HEK293 (cell line): ENCODE results near the gene PEX6.

Experiments used
- BCL6B ChIP-seq: fragments of 450-650 bp; formaldehyde crosslinking; IDR thresholded peaks from 2 replicates; pipeline ENCODE4 v1.5.1; 2017; ENCODE audit warnings: missing biosample characterization, missing genetic modification characterization
- GLI4 ChIP-seq: fragments of 450-650 bp; formaldehyde crosslinking; IDR thresholded peaks from 2 replicates; pipeline ENCODE4 v1.5.1; 2016; ENCODE audit warnings: missing biosample characterization, missing genetic modification characterization
- SP3 ChIP-seq: fragments of 450-650 bp; formaldehyde crosslinking; IDR thresholded peaks from 2 replicates; pipeline ENCODE4 v1.5.1; 2016; ENCODE audit warnings: missing biosample characterization, missing genetic modification characterization
- TSHZ1 ChIP-seq: fragments of 450-650 bp; formaldehyde crosslinking; IDR thresholded peaks from 2 replicates; pipeline ENCODE4 v1.5.1; 2016; ENCODE audit warnings: missing biosample characterization, missing genetic modification characterization, borderline replicate concordance
- YY2 ChIP-seq: fragments of 450-650 bp; formaldehyde crosslinking; IDR thresholded peaks from 2 replicates; pipeline ENCODE4 v1.5.1; 2016; ENCODE audit warnings: missing biosample characterization, missing genetic modification characterization
- ZBTB20 ChIP-seq: fragments of 450-650 bp; formaldehyde crosslinking; IDR thresholded peaks from 2 replicates; pipeline ENCODE4 v1.5.1; 2016; ENCODE audit warnings: missing biosample characterization, missing genetic modification characterization
- ZBTB7A ChIP-seq: fragments of 450-650 bp; formaldehyde crosslinking; IDR thresholded peaks from 2 replicates; pipeline ENCODE4 v1.5.1; 2016; ENCODE audit warnings: low read depth, missing biosample characterization, missing genetic modification characterization
- ZNF175 ChIP-seq: fragments of 450-650 bp; formaldehyde crosslinking; IDR thresholded peaks from 2 replicates; pipeline ENCODE4 v1.5.1; 2016; ENCODE audit warnings: missing biosample characterization, missing genetic modification characterization
- ZNF202 ChIP-seq: fragments of 450-650 bp; formaldehyde crosslinking; IDR thresholded peaks from 2 replicates; pipeline ENCODE4 v1.5.1; 2016; ENCODE audit warnings: missing biosample characterization, missing genetic modification characterization, borderline replicate concordance
- ZNF214 ChIP-seq: fragments of 450-650 bp; formaldehyde crosslinking; IDR thresholded peaks from 2 replicates; pipeline ENCODE4 v1.5.1; 2017; ENCODE audit warnings: missing biosample characterization, mild to moderate bottlenecking, missing genetic modification characterization, borderline replicate concordance
- ZNF335 ChIP-seq: fragments of 450-650 bp; formaldehyde crosslinking; conservative IDR thresholded peaks from 2 replicates; pipeline ENCODE4 v1.5.1; 2016; ENCODE audit warnings: missing biosample characterization, missing genetic modification characterization
- ZNF510 ChIP-seq: fragments of 450-650 bp; formaldehyde crosslinking; IDR thresholded peaks from 2 replicates; pipeline ENCODE4 v1.5.1; 2018; ENCODE audit warnings: mild to moderate bottlenecking, missing genetic modification characterization, missing biosample characterization; ENCODE audit not compliant: insufficient replicate concordance
- ZNF580 ChIP-seq: fragments of 450-650 bp; formaldehyde crosslinking; IDR thresholded peaks from 2 replicates; pipeline ENCODE4 v1.5.1; 2016; ENCODE audit warnings: missing biosample characterization, missing genetic modification characterization
- ZNF677 ChIP-seq: fragments of 450-650 bp; IDR thresholded peaks from 2 replicates; pipeline ENCODE4 v1.5.0; 2018; ENCODE audit warnings: missing biosample characterization, mild to moderate bottlenecking, missing genetic modification characterization, moderate library complexity
- ZNF76 ChIP-seq: fragments of 450-650 bp; formaldehyde crosslinking; IDR thresholded peaks from 2 replicates; pipeline ENCODE4; 2016; ENCODE audit warnings: low read depth, missing biosample characterization, missing genetic modification characterization, borderline replicate concordance
- ZNF777 ChIP-seq: fragments of 450-650 bp; formaldehyde crosslinking; IDR thresholded peaks from 2 replicates; pipeline ENCODE4 v1.5.1; 2017; ENCODE audit warnings: missing biosample characterization, missing genetic modification characterization, borderline replicate concordance
- ZSCAN30 ChIP-seq: fragments of 450-650 bp; IDR thresholded peaks from 2 replicates; pipeline ENCODE4 v1.5.1; 2018; ENCODE audit warnings: missing biosample characterization, mild to moderate bottlenecking, missing genetic modification characterization, moderate library complexity
- TF ChIP-seq, protein P1 (sequence below): fragments of 450-650 bp; formaldehyde crosslinking; IDR thresholded peaks from 2 replicates; pipeline ENCODE4 v1.5.1; 2016; ENCODE audit warnings: missing biosample characterization, missing genetic modification characterization
- TF ChIP-seq, protein P2 (sequence below): fragments of 450-650 bp; formaldehyde crosslinking; IDR thresholded peaks from 2 replicates; pipeline ENCODE4 v1.5.1; 2017; ENCODE audit warnings: missing biosample characterization, mild to moderate bottlenecking, missing genetic modification characterization, moderate library complexity
- TF ChIP-seq, protein P3 (sequence below): fragments of 450-650 bp; formaldehyde crosslinking; IDR thresholded peaks from 2 replicates; pipeline ENCODE4 v1.5.1; 2016; ENCODE audit warnings: missing biosample characterization, missing genetic modification characterization, borderline replicate concordance
- TF ChIP-seq, protein P4 (sequence below): fragments of 450-650 bp; formaldehyde crosslinking; IDR thresholded peaks from 2 replicates; pipeline ENCODE4 v1.5.1; 2016; ENCODE audit warnings: missing biosample characterization, missing genetic modification characterization, low read depth

The PEX6 gene

DNA sequence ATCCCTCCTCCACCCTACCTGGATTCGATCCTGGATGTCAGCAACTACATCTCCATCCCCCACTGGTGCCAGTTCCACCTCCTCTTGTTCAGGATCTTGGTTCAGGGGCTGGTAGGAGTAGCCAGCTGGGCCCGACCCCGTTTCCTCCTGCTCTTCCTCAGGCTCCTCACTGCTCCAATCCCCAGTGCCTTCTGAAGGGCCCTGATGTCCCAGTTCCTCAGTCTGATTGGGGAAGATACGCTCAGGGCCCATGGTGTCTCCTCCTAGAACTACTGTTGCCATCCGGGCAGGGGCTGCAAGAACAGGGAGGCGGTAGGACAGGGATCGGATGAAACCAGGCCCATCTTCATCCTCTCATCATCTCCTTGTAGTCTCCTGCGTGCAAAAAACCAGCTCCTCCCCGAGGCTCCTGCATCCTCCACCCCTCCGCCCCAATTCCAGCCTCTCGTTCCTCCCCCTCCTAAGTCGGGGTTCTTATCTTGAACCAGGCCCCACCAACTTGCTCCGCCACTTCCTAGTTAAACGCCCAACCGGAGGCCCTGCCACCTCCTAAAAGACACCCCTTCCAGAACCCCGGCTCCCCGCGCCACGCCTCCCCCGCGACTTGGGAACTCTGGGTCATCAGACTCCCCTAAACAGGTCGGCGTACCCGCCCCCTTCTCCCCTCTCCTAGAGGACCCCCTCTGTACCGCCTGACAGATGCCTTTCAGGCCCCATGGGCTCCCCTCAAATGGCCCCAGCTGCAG is 34.3 kb upstream of the PEX6 start (continued):
- TF ChIP-seq, protein P1, sequence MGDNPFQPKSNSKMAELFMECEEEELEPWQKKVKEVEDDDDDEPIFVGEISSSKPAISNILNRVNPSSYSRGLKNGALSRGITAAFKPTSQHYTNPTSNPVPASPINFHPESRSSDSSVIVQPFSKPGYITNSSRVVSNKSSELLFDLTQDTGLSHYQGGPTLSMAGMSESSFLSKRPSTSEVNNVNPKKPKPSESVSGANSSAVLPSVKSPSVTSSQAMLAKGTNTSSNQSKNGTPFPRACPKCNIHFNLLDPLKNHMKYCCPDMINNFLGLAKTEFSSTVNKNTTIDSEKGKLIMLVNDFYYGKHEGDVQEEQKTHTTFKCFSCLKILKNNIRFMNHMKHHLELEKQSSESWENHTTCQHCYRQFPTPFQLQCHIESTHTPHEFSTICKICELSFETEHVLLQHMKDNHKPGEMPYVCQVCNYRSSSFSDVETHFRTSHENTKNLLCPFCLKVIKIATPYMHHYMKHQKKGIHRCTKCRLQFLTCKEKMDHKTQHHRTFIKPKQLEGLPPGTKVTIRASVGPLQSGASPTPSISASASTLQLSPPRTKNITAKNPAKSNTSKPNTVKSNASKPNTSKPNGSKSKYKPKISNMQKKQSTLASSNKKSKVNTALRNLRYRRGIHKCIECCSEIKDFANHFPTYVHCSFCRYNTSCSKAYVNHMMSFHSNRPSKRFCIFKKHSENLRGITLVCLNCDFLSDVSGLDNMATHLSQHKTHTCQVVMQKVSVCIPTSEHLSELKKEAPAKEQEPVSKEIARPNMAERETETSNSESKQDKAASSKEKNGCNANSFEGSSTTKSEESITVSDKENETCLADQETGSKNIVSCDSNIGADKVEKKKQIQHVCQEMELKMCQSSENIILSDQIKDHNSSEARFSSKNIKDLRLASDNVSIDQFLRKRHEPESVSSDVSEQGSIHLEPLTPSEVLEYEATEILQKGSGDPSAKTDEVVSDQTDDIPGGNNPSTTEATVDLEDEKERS (tag by site-specific recombination) = no peak
- TF ChIP-seq ZNF677 (tag by site-specific recombination) (no peak), ZNF76 (tag by site-specific recombination) (no peak), ZNF175 (tag by site-specific recombination) (no peak), TSHZ1 (tag by site-specific recombination) (no peak), ZSCAN30 (no peak), ZNF510 (tag by site-specific recombination) (no peak), ZNF214 (tag by site-specific recombination) (no peak), ZNF335 (peak; percentile 73), YY2 (tag by site-specific recombination) (no peak), ZNF580 (tag by site-specific recombination) (peak; percentile 61; the same call in 1 of the 2 replicates), SP3 (no peak; the same call in 1 of the 2 replicates), ZBTB7A (tag by site-specific recombination) (no peak), ZNF202 (tag by site-specific recombination) (no peak), BCL6B (no peak), ZNF777 (tag by site-specific recombination) (no peak), ZBTB20 (peak; percentile 40; the same call in 1 of the 2 replicates), GLI4 (no peak)
- TF ChIP-seq, protein P2, sequence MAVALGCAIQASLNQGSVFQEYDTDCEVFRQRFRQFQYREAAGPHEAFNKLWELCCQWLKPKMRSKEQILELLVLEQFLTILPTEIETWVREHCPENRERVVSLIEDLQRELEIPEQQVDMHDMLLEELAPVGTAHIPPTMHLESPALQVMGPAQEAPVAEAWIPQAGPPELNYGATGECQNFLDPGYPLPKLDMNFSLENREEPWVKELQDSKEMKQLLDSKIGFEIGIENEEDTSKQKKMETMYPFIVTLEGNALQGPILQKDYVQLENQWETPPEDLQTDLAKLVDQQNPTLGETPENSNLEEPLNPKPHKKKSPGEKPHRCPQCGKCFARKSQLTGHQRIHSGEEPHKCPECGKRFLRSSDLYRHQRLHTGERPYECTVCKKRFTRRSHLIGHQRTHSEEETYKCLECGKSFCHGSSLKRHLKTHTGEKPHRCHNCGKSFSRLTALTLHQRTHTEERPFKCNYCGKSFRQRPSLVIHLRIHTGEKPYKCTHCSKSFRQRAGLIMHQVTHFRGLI = peak; percentile 95
- TF ChIP-seq, protein P3, sequence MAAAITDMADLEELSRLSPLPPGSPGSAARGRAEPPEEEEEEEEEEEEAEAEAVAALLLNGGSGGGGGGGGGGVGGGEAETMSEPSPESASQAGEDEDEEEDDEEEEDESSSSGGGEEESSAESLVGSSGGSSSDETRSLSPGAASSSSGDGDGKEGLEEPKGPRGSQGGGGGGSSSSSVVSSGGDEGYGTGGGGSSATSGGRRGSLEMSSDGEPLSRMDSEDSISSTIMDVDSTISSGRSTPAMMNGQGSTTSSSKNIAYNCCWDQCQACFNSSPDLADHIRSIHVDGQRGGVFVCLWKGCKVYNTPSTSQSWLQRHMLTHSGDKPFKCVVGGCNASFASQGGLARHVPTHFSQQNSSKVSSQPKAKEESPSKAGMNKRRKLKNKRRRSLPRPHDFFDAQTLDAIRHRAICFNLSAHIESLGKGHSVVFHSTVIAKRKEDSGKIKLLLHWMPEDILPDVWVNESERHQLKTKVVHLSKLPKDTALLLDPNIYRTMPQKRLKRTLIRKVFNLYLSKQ = no peak
- TF ChIP-seq, protein P4, sequence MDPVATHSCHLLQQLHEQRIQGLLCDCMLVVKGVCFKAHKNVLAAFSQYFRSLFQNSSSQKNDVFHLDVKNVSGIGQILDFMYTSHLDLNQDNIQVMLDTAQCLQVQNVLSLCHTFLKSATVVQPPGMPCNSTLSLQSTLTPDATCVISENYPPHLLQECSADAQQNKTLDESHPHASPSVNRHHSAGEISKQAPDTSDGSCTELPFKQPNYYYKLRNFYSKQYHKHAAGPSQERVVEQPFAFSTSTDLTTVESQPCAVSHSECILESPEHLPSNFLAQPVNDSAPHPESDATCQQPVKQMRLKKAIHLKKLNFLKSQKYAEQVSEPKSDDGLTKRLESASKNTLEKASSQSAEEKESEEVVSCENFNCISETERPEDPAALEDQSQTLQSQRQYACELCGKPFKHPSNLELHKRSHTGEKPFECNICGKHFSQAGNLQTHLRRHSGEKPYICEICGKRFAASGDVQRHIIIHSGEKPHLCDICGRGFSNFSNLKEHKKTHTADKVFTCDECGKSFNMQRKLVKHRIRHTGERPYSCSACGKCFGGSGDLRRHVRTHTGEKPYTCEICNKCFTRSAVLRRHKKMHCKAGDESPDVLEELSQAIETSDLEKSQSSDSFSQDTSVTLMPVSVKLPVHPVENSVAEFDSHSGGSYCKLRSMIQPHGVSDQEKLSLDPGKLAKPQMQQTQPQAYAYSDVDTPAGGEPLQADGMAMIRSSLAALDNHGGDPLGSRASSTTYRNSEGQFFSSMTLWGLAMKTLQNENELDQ (tag by site-specific recombination) = no peak
